DMS114 treated with DMSO at 0.1 percent for 48 hours (cell line): ENCODE data around the gene MMEL1.
"Not testable (repeated sequence)": the region's sequence is repeated elsewhere in the genome, so short reads cannot be mapped to it uniquely, and the experiment has no call there.

Experiments used
- DNase-seq: peaks from one replicate; lab custom pipeline; 2025; ENCODE audit not compliant: unreplicated experiment; lab: John Stamatoyannopoulos, UW

MMEL1 gene

GRCh38 chr1:2591581-2592261 is 41.1 kb downstream of the MMEL1 start:
- DNase-seq: no peak

GRCh38 chr1:2591233-2591580 is 41.6 kb downstream of the MMEL1 start:
- no peak for DNase-seq

GRCh38 chr1:2590233-2591141 is 42.3 kb downstream of the MMEL1 start:
- no peak for DNase-seq

GRCh38 chr1:2589431-2590232 is 43.2 kb downstream of the MMEL1 start:
- no peak for DNase-seq

GRCh38 chr1:2588661-2589430 is 44.0 kb downstream of the MMEL1 start:
- no peak for DNase-seq

GRCh38 chr1:2587860-2588571 is 44.8 kb downstream of the MMEL1 start:
- no peak for DNase-seq

- no peak for DNase-seq
Observed at GRCh38 chr1:2587071-2587859, 45.6 kb downstream of the MMEL1 start.

GRCh38 chr1:2586154-2587070 is 46.4 kb downstream of the MMEL1 start, which contains the start of gene PRXL2B:
Gene PRXL2B, plus strand, starts transcription at chr1:2586777. Its CDS starts 109 bp downstream, at chr1:2586886.
- peak; percentile 90 for DNase-seq

- DNase-seq: peak; percentile 18
Observed at GRCh38 chr1:2585318-2586092, 47.3 kb downstream of the MMEL1 start.

GRCh38 chr1:2584686-2585317 is 48.0 kb downstream of the MMEL1 start:
- DNase-seq: no peak

GRCh38 chr1:2583871-2584351 is 48.9 kb downstream of the MMEL1 start:
- DNase-seq: no peak

- DNase-seq: no peak
Observed at GRCh38 chr1:2583331-2583791, 49.5 kb downstream of the MMEL1 start.

- no peak for DNase-seq
Observed at GRCh38 chr1:2582391-2582790, 50.4 kb downstream of the MMEL1 start.

- no peak for DNase-seq
Observed at GRCh38 chr1:2580691-2581090, 52.1 kb downstream of the MMEL1 start.

- DNase-seq: no peak
Observed at GRCh38 chr1:2578758-2579118, 54.1 kb downstream of the MMEL1 start.

- DNase-seq: not testable (repeated sequence)
Observed at GRCh38 chr1:2577565-2578075, 55.2 kb downstream of the MMEL1 start.
